Panc1 (cell line): ENCODE results near the gene GDF10. TPM values are rescaled to one million over a fixed set of nuclear protein-coding genes. Genes with fewer than 3 reads are reported as not detected.

Experiments
- ATAC-seq: fragments of 200-7000 bp; cut with Tn5 transposase; 2 replicates; pipeline ENCODE4 v1.9.1; 2020; ENCODE audit warnings: mild to moderate bottlenecking, moderate library complexity
- BruUV-seq: library from RNA; stranded (reverse); fragments of 400-500 nt; replicated peaks from 2 replicates; lab custom pipeline; 2021; lab: Mats Ljungman, UMichigan
- CTCF ChIA-PET: fragments of 300-600 bp; sonication (Branson Sonifier 250); formaldehyde crosslinking; loops from one replicate; lab custom pipeline; 2022; ENCODE audit warnings: antibody characterized with exemption; lab: Charles Lee
- POLR2A ChIA-PET: fragments of 300-600 bp; sonication (Branson Sonifier 250); formaldehyde crosslinking; loops from one replicate; lab custom pipeline; 2022; ENCODE audit warnings: antibody characterized with exemption; lab: Charles Lee
- DNase-seq: peaks from one replicate; pipeline ENCODE4 v3.0.0-alpha.2; 2010; ENCODE audit warnings: low read depth, low spot score
- H3K27ac ChIP-seq: 2 replicates; pipeline ENCODE4 v1.5.1; 2011; ENCODE audit warnings: mild to moderate bottlenecking, low read length, inconsistent platforms
- H3K27me3 ChIP-seq: fragments of 200-500 bp; sonication (Bioruptor generic); 2 replicates; pipeline ENCODE4 v1.6.0; 2014; ENCODE audit warnings: low read length, inconsistent platforms; ENCODE audit not compliant: control insufficient read depth, insufficient read depth
- H3K36me3 ChIP-seq: fragments of 200-500 bp; sonication (Bioruptor generic); 2 replicates; pipeline ENCODE4 v1.5.1; 2014; ENCODE audit warnings: inconsistent platforms, mild to moderate bottlenecking, low read length, moderate library complexity; ENCODE audit not compliant: control insufficient read depth, insufficient read depth
- H3K4me1 ChIP-seq: 2 replicates; pipeline ENCODE4 v1.5.1; 2011; ENCODE audit warnings: inconsistent platforms, mild to moderate bottlenecking, low read length, moderate library complexity; ENCODE audit not compliant: control insufficient read depth, insufficient read depth
- H3K4me3 ChIP-seq, 2 experiments: 2 replicates each; pipeline ENCODE4 v1.5.1; 2011 to 2012; ENCODE audit warnings: low read depth in 2 of 2, low read length in 2 of 2, mild to moderate bottlenecking in 2 of 2, inconsistent platforms in 1 of 2, moderate library complexity in 1 of 2
- H3K9me3 ChIP-seq: fragments of 200-500 bp; sonication (Bioruptor generic); 2 replicates; pipeline ENCODE4 v1.5.1; 2014; ENCODE audit warnings: low read depth, mild to moderate bottlenecking, inconsistent platforms, low read length, moderate library complexity; ENCODE audit not compliant: control insufficient read depth, insufficient read depth
- CTCF ChIP-seq: fragments of 450-650 bp; IDR thresholded peaks from 2 replicates; pipeline ENCODE4 v1.5.1; 2017; ENCODE audit warnings: mild to moderate bottlenecking
- POLR2AphosphoS5 ChIP-seq: IDR thresholded peaks from 2 replicates; pipeline ENCODE4 v1.6.1; 2012; ENCODE audit warnings: mild to moderate bottlenecking, low read depth, low read length, moderate library complexity
- REST ChIP-seq, 2 experiments: IDR thresholded peaks; 2 replicates each; pipeline ENCODE4 v1.6.1; 2011 to 2012; ENCODE audit warnings: low read depth in 2 of 2, control low read depth in 1 of 2, low read length in 1 of 2, mild to moderate bottlenecking in 1 of 2, moderate library complexity in 1 of 2; ENCODE audit not compliant: insufficient read depth in 1 of 2
- SIN3A ChIP-seq: IDR thresholded peaks from 2 replicates; pipeline ENCODE4 v1.6.1; 2012; ENCODE audit warnings: low read depth, mild to moderate bottlenecking, low read length, moderate library complexity, borderline replicate concordance; ENCODE audit not compliant: insufficient read depth
- TCF7L2 ChIP-seq: IDR thresholded peaks from 2 replicates; pipeline ENCODE4 v1.6.1; 2011; ENCODE audit warnings: mild to moderate bottlenecking, low read depth, low read length, inconsistent platforms
- in situ Hi-C: cut with HindIII; loops from 2 replicates; pipeline ENCODE4 v1.10.0; 2016; ENCODE audit warnings: low sequenced_read_pairs, low pct_unique_long_range_greater_than_20kb
- intact Hi-C: fragments of 100-400 bp; cut with micrococcal nuclease; formaldehyde crosslinking; loops from one replicate; pipeline ENCODE4 v1.10.0; 2022; ENCODE audit not compliant: unreplicated experiment
- total RNA-seq: library from RNA; stranded (reverse); gene quantifications from one replicate; pipeline ENCODE4 v1.2.1, GENCODE V29; 2021; ENCODE audit not compliant: unreplicated experiment

GDF10 gene
- total RNA-seq, 1 experiment from 2014 or later: 1.2 TPM

- H3K27ac ChIP-seq: no peak overlapping the region
- ChIA-PET CTCF (no interaction called here), POLR2A (no interaction called here)
- no peaks in the 10 kb centered on the region for H3K9me3 ChIP-seq
- TF ChIP-seq SIN3A (no peak), TCF7L2 (no peak), REST (IDR thresholded peaks at IDR 0.05; ENCODE audit: insufficient read depth in 1 of 2, low read depth in 2 of 2, low read length in 1 of 2) (no peak), CTCF (no peak)
- H3K4me3 ChIP-seq: no peak overlapping the region
- no peaks in the 10 kb centered on the region for H3K4me1 ChIP-seq
- in situ Hi-C loops: no loop called here
- DNase-seq (no peak), ATAC-seq (no peak)
- BruUV-seq: no TSS peak
- peaks cover 2% of the 10 kb centered on the region; the same call in 1 of the 2 replicates for H3K27me3 ChIP-seq
- intact Hi-C loops: no loop called here
- no peaks in the 10 kb centered on the region for H3K36me3 ChIP-seq
These were observed 48.9 kb downstream of the GDF10 start for GRCh38 chr10:47348661-47349470.

DNA sequence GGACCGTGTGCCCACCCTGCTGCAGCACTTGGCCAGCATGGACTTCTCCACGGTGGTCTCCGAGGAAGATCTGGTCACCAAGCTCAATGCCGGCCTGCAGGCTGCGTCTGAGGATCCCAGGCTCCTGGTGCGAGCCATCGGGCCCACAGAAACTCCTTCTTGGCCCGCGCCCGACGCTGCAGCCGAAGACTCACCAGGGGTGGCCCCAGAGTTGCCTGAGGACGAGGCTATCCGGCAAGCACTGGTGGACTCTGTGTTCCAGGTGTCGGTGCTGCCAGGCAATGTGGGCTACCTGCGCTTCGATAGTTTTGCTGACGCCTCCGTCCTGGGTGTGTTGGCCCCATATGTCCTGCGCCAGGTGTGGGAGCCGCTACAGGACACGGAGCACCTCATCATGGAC lies 49.5 kb downstream of the GDF10 start:
- H3K4me3 ChIP-seq: no peak overlapping the region
- in situ Hi-C loops: no loop called here
- DNase-seq (no peak), ATAC-seq (no peak)
- H3K27me3 ChIP-seq: no peaks in the 10 kb centered on the region
- intact Hi-C loops: no loop called here
- ChIA-PET POLR2A (no interaction called here), CTCF (no interaction called here)
- no peak overlapping the region for H3K27ac ChIP-seq
- no TSS peak for BruUV-seq
- H3K36me3 ChIP-seq: no peaks in the 10 kb centered on the region
- H3K9me3 ChIP-seq: no peaks in the 10 kb centered on the region
- no peak for TF ChIP-seq CTCF
- TF ChIP-seq REST (IDR thresholded peaks at IDR 0.05; ENCODE audit: insufficient read depth in 1 of 2, low read depth in 2 of 2, low read length in 1 of 2): no peak
- no peak for TF ChIP-seq TCF7L2
- no peak for TF ChIP-seq POLR2AphosphoS5
- TF ChIP-seq SIN3A: no peak
- H3K4me1 ChIP-seq: no peaks in the 10 kb centered on the region
